ENCODE measurements around the gene DHPS. TPM values are rescaled to one million over a fixed set of nuclear protein-coding genes. Genes with fewer than 3 reads are reported as not detected.

Gene DHPS
- total and polyA plus RNA-seq, 2 of the 4 experiments (the other 2 are of a cell fraction): 82.8 to 85.0 TPM

DNA sequence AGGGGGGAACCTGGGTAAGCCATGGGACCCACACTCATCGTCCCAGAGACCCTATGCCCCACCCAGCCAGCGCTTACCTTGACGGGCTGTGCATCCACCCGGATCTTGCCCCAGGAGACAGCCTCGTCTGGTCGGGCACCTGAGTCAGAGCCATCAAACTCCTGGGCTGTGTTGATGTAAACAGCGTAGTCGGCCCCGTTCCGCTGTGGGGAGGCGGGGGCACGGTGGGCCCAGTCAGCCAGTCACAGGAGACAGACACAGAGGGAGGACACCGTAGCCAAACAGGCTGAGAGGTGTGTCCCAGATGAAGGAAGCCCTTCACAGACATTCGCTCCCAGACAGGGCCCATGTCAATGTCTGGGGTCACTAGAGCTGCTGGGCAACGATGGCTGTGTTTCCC, 5.7 kb downstream of the DHPS start:
- in situ Hi-C loops (cut with MboI; ENCODE audit: low sequenced_read_pairs) (no loop called here), dilution Hi-C loops (cut with HindIII; ENCODE audit: low sequenced_read_pairs, unreplicated experiment) (no loop called here), intact Hi-C loops (cut with micrococcal nuclease) (loop anchor here (1.0 kb wide), 2 partner anchors 120 to 171 kb away; no protein-coding TSS in a partner anchor)
- H3K27ac ChIP-seq (ENCODE audit: insufficient read depth, low read length): no peak overlapping the region
- H3K23ac ChIP-seq (ENCODE audit: low read depth, low read length): no peak overlapping the region
- H2AFZ ChIP-seq (replicated peaks; ENCODE audit: low read length, poor library complexity): peak overlapping the region; percentile 56
- no peaks in the 10 kb centered on the region for H3K27me3 ChIP-seq (ENCODE audit: control insufficient read depth, insufficient read depth, low read length)
- H3K18ac ChIP-seq (ENCODE audit: low read depth, low read length): no peak overlapping the region
- 88% methylated on average over 10 of the region's 15 CpGs; no CpG with 5 or more reads in 1 of the 2 experiments for WGBS, 2 experiments (ENCODE audit: extremely low coverage in 2 of 2, insufficient read length in 1 of 2)
- no peak overlapping the region for H2AK5ac ChIP-seq (ENCODE audit: low read depth, low read length)
- peaks cover 15% of the 10 kb centered on the region for H4K20me1 ChIP-seq (ENCODE audit: insufficient read depth, low read length)
- no peak overlapping the region for H3K14ac ChIP-seq (replicated peaks; ENCODE audit: low read depth, low read length)
- no peak overlapping the region for H2AK9ac ChIP-seq (replicated peaks; ENCODE audit: low read depth, low read length, poor library complexity)
- no peak for DNase-seq
- no peak overlapping the region for H4K8ac ChIP-seq (ENCODE audit: low read depth in 2 of 2, low read length in 2 of 2)
- peaks cover 7% of the 10 kb centered on the region; the same call in 1 of the 2 replicates for H3K9me1 ChIP-seq (ENCODE audit: insufficient read depth, low read length)
- no peak overlapping the region for H2BK5ac ChIP-seq (ENCODE audit: low read depth, low read length, poor library complexity, severe bottlenecking)
- H3K9ac ChIP-seq (ENCODE audit: low read depth, low read length): no peak overlapping the region
- no peak for ATAC-seq (ENCODE audit: low read depth)
- H2BK120ac ChIP-seq (ENCODE audit: low read depth, low read length): no peak overlapping the region
- no peak overlapping the region for H3K4ac ChIP-seq (ENCODE audit: low read depth, low read length)
- no peak overlapping the region for H2BK15ac ChIP-seq (ENCODE audit: low read depth, low read length)
- TF ChIP-seq FOS (IDR thresholded peaks at IDR 0.05; ENCODE audit: low read depth, low read length) (no peak), MAFK (IDR thresholded peaks at IDR 0.05; ENCODE audit: low read depth, low read length) (no peak), CHD1 (IDR thresholded peaks at IDR 0.05; ENCODE audit: low read depth, low read length) (no peak), BHLHE40 (IDR thresholded peaks at IDR 0.05; ENCODE audit: low read depth, low read length) (no peak), NFE2L2 (IDR thresholded peaks at IDR 0.05; ENCODE audit: low read depth, low read length) (no peak), POLR2A (IDR thresholded peaks at IDR 0.05; ENCODE audit: low read depth, low read length) (no peak), RCOR1 (IDR thresholded peaks at IDR 0.05; ENCODE audit: insufficient replicate concordance, low read length) (no peak)
- H3K4me1 ChIP-seq (ENCODE audit: control insufficient read depth, insufficient read depth, low read length): no peaks in the 10 kb centered on the region
- no peaks in the 10 kb centered on the region for H3K9me3 ChIP-seq (ENCODE audit: control insufficient read depth, insufficient read depth, low read length)
- no peak overlapping the region for H2BK20ac ChIP-seq (ENCODE audit: low read depth, low read length)
- CTCF ChIA-PET: interaction anchor here (0.6 kb wide), 1 partner anchor 930 kb away, joined by 4 read pairs; no protein-coding TSS in a partner anchor
- H4K91ac ChIP-seq (ENCODE audit: insufficient read depth, low read depth, low read length): no peak overlapping the region
- H3K4me3 ChIP-seq (ENCODE audit: insufficient read depth, low read depth, low read length): no peak overlapping the region
- H3K36me3 ChIP-seq (ENCODE audit: control insufficient read depth, insufficient read depth, low read length): peaks cover 53% of the 10 kb centered on the region
- H3K56ac ChIP-seq (ENCODE audit: extremely low read depth, insufficient read depth, low read length): no peak overlapping the region
- no TSS peak for BruUV-seq (replicated peaks)
- POLR2A ChIA-PET (ENCODE audit: unreplicated experiment): no interaction called here
- no peak overlapping the region for H4K5ac ChIP-seq (ENCODE audit: low read depth, low read length)
- H3K4me2 ChIP-seq (ENCODE audit: low read depth, low read length): no peak overlapping the region
- peaks cover 13 to 47% of the 10 kb centered on the region in 2 experiments for H3K79me1 ChIP-seq (ENCODE audit: low read depth in 1 of 2, low read length in 2 of 2)
